GM23338 (cell line): ENCODE results near the gene IGF1R. TPM values are rescaled to one million over a fixed set of nuclear protein-coding genes. Genes with fewer than 3 reads are reported as not detected.

Experiments used
- ATAC-seq: fragments of 200-7000 bp; cut with Tn5 transposase; 3 replicates; pipeline ENCODE4 v1.9.1; 2020
- DNase-seq: peaks from one replicate; pipeline ENCODE4 v3.0.0-alpha.2; 2015; ENCODE audit warnings: low spot score
- H2AFZ ChIP-seq: fragments of 200-600 bp; sonication (generic); 2 replicates; pipeline ENCODE4 v1.8.0; 2016; ENCODE audit warnings: antibody characterized with exemption, mild to moderate bottlenecking, moderate library complexity
- H3F3A ChIP-seq: fragments of 200-600 bp; sonication (generic); replicated peaks from 2 replicates; pipeline ENCODE4 v1.8.0; 2017; ENCODE audit warnings: antibody characterized with exemption, mixed run types, low read depth
- H3K27ac ChIP-seq: fragments of 200-600 bp; sonication (generic); 2 replicates; pipeline ENCODE4 v1.6.1; 2016; ENCODE audit warnings: low read depth
- H3K27me3 ChIP-seq: fragments of 200-600 bp; sonication (generic); 2 replicates; pipeline ENCODE4 v1.8.0; 2016; ENCODE audit warnings: mild to moderate bottlenecking, mixed run types, moderate library complexity; ENCODE audit not compliant: insufficient read depth
- H3K36me3 ChIP-seq: fragments of 200-600 bp; sonication (generic); 2 replicates; pipeline ENCODE4 v1.8.0; 2016; ENCODE audit warnings: mild to moderate bottlenecking; ENCODE audit not compliant: insufficient read depth
- H3K4me1 ChIP-seq: fragments of 200-600 bp; sonication (generic); 2 replicates; pipeline ENCODE4 v1.8.0; 2016; ENCODE audit warnings: mild to moderate bottlenecking, moderate library complexity; ENCODE audit not compliant: insufficient read depth
- H3K4me2 ChIP-seq: fragments of 200-600 bp; sonication (generic); 2 replicates; pipeline ENCODE4 v1.7.1; 2017; ENCODE audit warnings: mixed run types
- H3K4me3 ChIP-seq: fragments of 200-600 bp; sonication (generic); 2 replicates; pipeline ENCODE4 v1.6.1; 2016; ENCODE audit warnings: mixed run types
- H3K79me2 ChIP-seq: fragments of 200-600 bp; sonication (generic); replicated peaks from 2 replicates; pipeline ENCODE4 v1.8.0; 2017; ENCODE audit warnings: mild to moderate bottlenecking; ENCODE audit not compliant: insufficient read depth
- H3K9me2 ChIP-seq: fragments of 200-600 bp; sonication (generic); 2 replicates; pipeline ENCODE4 v1.8.0; 2017; ENCODE audit not compliant: insufficient read depth
- H4K20me1 ChIP-seq: fragments of 200-600 bp; sonication (generic); replicated peaks from 2 replicates; pipeline ENCODE4 v1.8.0; 2017; ENCODE audit warnings: mild to moderate bottlenecking; ENCODE audit not compliant: insufficient read depth
- H3K27ac Mint-ChIP-seq: 2 replicates; pipeline ENCODE4 v1.8.0; 2020; ENCODE audit warnings: inconsistent platforms, mild to moderate bottlenecking, moderate library complexity, mixed read lengths
- H3K27me3 Mint-ChIP-seq: 3 replicates; pipeline ENCODE4 v1.8.0; 2022; ENCODE audit warnings: low read depth, mild to moderate bottlenecking, moderate library complexity, mixed read lengths, inconsistent platforms; ENCODE audit not compliant: insufficient read depth, poor library complexity
- H3K36me3 Mint-ChIP-seq: 3 replicates; pipeline ENCODE4 v1.8.0; 2021; ENCODE audit warnings: low read depth, mild to moderate bottlenecking, inconsistent platforms, moderate library complexity, mixed read lengths
- H3K4me1 Mint-ChIP-seq: 3 replicates; pipeline ENCODE4 v1.8.0; 2020; ENCODE audit warnings: mild to moderate bottlenecking, inconsistent platforms, mixed read lengths
- H3K4me3 Mint-ChIP-seq: 3 replicates; pipeline ENCODE4 v1.8.0; 2021; ENCODE audit warnings: moderate library complexity, mild to moderate bottlenecking, inconsistent platforms, mixed read lengths
- H3K9me3 Mint-ChIP-seq: 3 replicates; pipeline ENCODE4 v1.8.0; 2020; ENCODE audit warnings: moderate library complexity, mild to moderate bottlenecking, inconsistent platforms, mixed read lengths
- EZH2phosphoT487 ChIP-seq: fragments of 200-600 bp; sonication (generic); IDR thresholded peaks from one replicate; pipeline ENCODE4 v1.8.1; 2018; ENCODE audit warnings: antibody characterized with exemption; ENCODE audit not compliant: unreplicated experiment
- NANOG ChIP-seq: IDR thresholded peaks from 2 replicates; pipeline ENCODE4 v1.6.1; 2016; ENCODE audit warnings: antibody characterized with exemption, borderline replicate concordance
- STAT1 ChIP-seq: IDR thresholded peaks from one replicate; pipeline ENCODE4 v1.6.1; 2016; ENCODE audit warnings: antibody characterized with exemption; ENCODE audit not compliant: unreplicated experiment
- ZNF114 ChIP-seq: fragments of 250-450 bp; sonication (Bioruptor Pico); IDR thresholded peaks from 2 replicates; pipeline ENCODE4 v1.5.0; 2020; ENCODE audit warnings: mild to moderate bottlenecking, moderate library complexity
- ZNF462 ChIP-seq: fragments of 250-450 bp; sonication (Bioruptor Pico); IDR thresholded peaks from 2 replicates; pipeline ENCODE4 v1.5.0; 2020; ENCODE audit warnings: mild to moderate bottlenecking, moderate library complexity
- polyA plus RNA-seq: library from polyadenylated mRNA; unstranded; fragments of >200 nt; fragmentation: Nextera tagmentation; extraction: Ambion mirVana; gene quantifications from 2 replicates; pipeline ENCODE4 v1.2.1, GENCODE V29; 2016
- total RNA-seq: library from RNA; depleted of rRNA; stranded (reverse); fragments of >200 nt; shearing (Covaris generic); gene quantifications from 2 replicates; pipeline ENCODE4 v1.2.3, GENCODE V29; 2014

Gene IGF1R
- total and polyA plus RNA-seq, 2 experiments from 2014 or later, result 20.4 to 92.2 TPM

- Mint-ChIP-seq H3K27ac (no peak overlapping the region; the same call in 1 of the 2 replicates), H3K4me1 (peaks cover 50% of the 10 kb centered on the region), H3K9me3 (no peaks in the 10 kb centered on the region), H3K4me3 (no peak overlapping the region), H3K36me3 (no peaks in the 10 kb centered on the region; the same call in 2 of the 3 replicates), H3K27me3 (peaks cover 5% of the 10 kb centered on the region)
- no peak overlapping the region for H2AFZ ChIP-seq
- H3K79me2 ChIP-seq, result peaks cover 99% of the 10 kb centered on the region
- peaks cover 7% of the 10 kb centered on the region for H3K9me2 ChIP-seq
- no peaks in the 10 kb centered on the region for H3K27me3 ChIP-seq
- H3F3A ChIP-seq, result no peaks in the 10 kb centered on the region
- H3K27ac ChIP-seq, result no peak overlapping the region
- H3K4me1 ChIP-seq, result peaks cover 58% of the 10 kb centered on the region
- TF ChIP-seq EZH2phosphoT487, result no peak
- no peak for TF ChIP-seq ZNF114
- no peak for TF ChIP-seq NANOG
- TF ChIP-seq ZNF462 (CRISPR knock-in tag), result no peak
- TF ChIP-seq STAT1, result no peak
- ATAC-seq, result no peak
- DNase-seq, result no peak
- H4K20me1 ChIP-seq, result peaks cover 48% of the 10 kb centered on the region; the same call in 1 of the 2 replicates
- no peaks in the 10 kb centered on the region for H3K36me3 ChIP-seq
- H3K4me3 ChIP-seq, result no peak overlapping the region
- no peak overlapping the region for H3K4me2 ChIP-seq
Observed at GRCh38 chr15:98809273-98809672, 160.9 kb downstream of the IGF1R start.

GRCh38 chr15:98812716-98813446 lies 164.5 kb downstream of the IGF1R start:
- DNase-seq (peak; percentile 79), ATAC-seq (peak; percentile 80)
- no peak overlapping the region for H2AFZ ChIP-seq
- peaks cover 10% of the 10 kb centered on the region for H3K9me2 ChIP-seq
- no peaks in the 10 kb centered on the region for H3F3A ChIP-seq
- H3K4me1 Mint-ChIP-seq, result peaks cover 57% of the 10 kb centered on the region
- no peak overlapping the region for H3K4me3 ChIP-seq
- H3K79me2 ChIP-seq, result peaks cover 99% of the 10 kb centered on the region
- H3K27ac ChIP-seq, result peak overlapping the region; percentile 68
- no peaks in the 10 kb centered on the region for H3K9me3 Mint-ChIP-seq
- H3K27me3 Mint-ChIP-seq, result peaks cover 9% of the 10 kb centered on the region
- H3K4me3 Mint-ChIP-seq, result no peak overlapping the region
- H3K4me1 ChIP-seq, result peaks cover 64% of the 10 kb centered on the region
- H3K27me3 ChIP-seq, result no peaks in the 10 kb centered on the region
- peak overlapping the region; percentile 78; the same call in 1 of the 2 replicates for H3K27ac Mint-ChIP-seq
- H3K36me3 ChIP-seq, result no peaks in the 10 kb centered on the region
- H3K4me2 ChIP-seq, result peak overlapping the region; percentile 9; the same call in 1 of the 2 replicates
- no peaks in the 10 kb centered on the region; the same call in 2 of the 3 replicates for H3K36me3 Mint-ChIP-seq
- H4K20me1 ChIP-seq, result peaks cover 25% of the 10 kb centered on the region; the same call in 1 of the 2 replicates
- no peak for TF ChIP-seq ZNF462 (CRISPR knock-in tag)
